Muscle layer of duodenum (tissue), 2 donors: ENCODE data around the gene EIF4E1B.

Experiments used
- H3K27ac ChIP-seq: one replicate; pipeline ENCODE4 v1.7.0; 2013; ENCODE audit warnings: mild to moderate bottlenecking, low read length
- H3K27me3 ChIP-seq: one replicate; pipeline ENCODE4 v1.7.0; 2013; ENCODE audit warnings: low read depth, mild to moderate bottlenecking, control low read depth, low read length
- H3K36me3 ChIP-seq, 2 donors: one replicate each; pipeline ENCODE4 v1.7.0; 2013; ENCODE audit warnings: low read length in 2 of 2, control low read depth in 1 of 2, mild to moderate bottlenecking in 1 of 2; ENCODE audit not compliant: insufficient read depth in 2 of 2, control insufficient read depth in 1 of 2
- H3K4me1 ChIP-seq, 2 donors: one replicate each; pipeline ENCODE4 v1.7.0; 2013; ENCODE audit warnings: low read length in 2 of 2, mild to moderate bottlenecking in 2 of 2, control low read depth in 1 of 2, moderate library complexity in 1 of 2; ENCODE audit not compliant: insufficient read depth in 2 of 2, control insufficient read depth in 1 of 2
- H3K4me3 ChIP-seq, 2 donors: one replicate each; pipeline ENCODE4 v1.7.0; 2013; ENCODE audit warnings: low read length in 2 of 2, low read depth in 1 of 2, mild to moderate bottlenecking in 1 of 2
- H3K9me3 ChIP-seq, 2 donors: one replicate each; pipeline ENCODE4 v1.7.0; 2013; ENCODE audit warnings: low read length in 2 of 2, control low read depth in 1 of 2, mild to moderate bottlenecking in 1 of 2; ENCODE audit not compliant: control insufficient read depth in 1 of 2
- donor health status: healthy.

The EIF4E1B gene

GRCh38 chr5:176629317-176629852 is 1.1 kb upstream of the EIF4E1B start:
- Histone ChIP-seq H3K36me3 (no peaks in the 10 kb centered on the region), H3K4me3 (peak overlapping the region in 1 of 2 donors; percentile 57), H3K9me3 (no peaks in the 10 kb centered on the region), H3K27ac (no peak overlapping the region), H3K27me3 (peaks cover 50% of the 10 kb centered on the region), H3K4me1 (peaks cover 0 to 17% of the 10 kb centered on the region in 2 donors)

GRCh38 chr5:176630681-176631222 is 277 bp downstream of the EIF4E1B start:
- Histone ChIP-seq H3K4me3 (peak overlapping the region in 1 of 2 donors; percentile 57), H3K27ac (no peak overlapping the region), H3K36me3 (no peaks in the 10 kb centered on the region), H3K27me3 (peaks cover 50% of the 10 kb centered on the region), H3K4me1 (peaks cover 0 to 17% of the 10 kb centered on the region in 2 donors), H3K9me3 (no peaks in the 10 kb centered on the region)

- Histone ChIP-seq H3K4me1 (peaks cover 0 to 17% of the 10 kb centered on the region in 2 donors), H3K9me3 (no peaks in the 10 kb centered on the region), H3K27ac (no peak overlapping the region), H3K4me3 (no peak overlapping the region), H3K36me3 (no peaks in the 10 kb centered on the region), H3K27me3 (peaks cover 43% of the 10 kb centered on the region)
These were observed 1.1 kb downstream of the EIF4E1B start for GRCh38 chr5:176631383-176632200.

GRCh38 chr5:176632745-176633144 is 2.3 kb downstream of the EIF4E1B start:
- Histone ChIP-seq H3K36me3 (no peaks in the 10 kb centered on the region), H3K9me3 (no peaks in the 10 kb centered on the region), H3K27me3 (peaks cover 35% of the 10 kb centered on the region), H3K4me3 (no peak overlapping the region), H3K4me1 (peaks cover 0 to 17% of the 10 kb centered on the region in 2 donors), H3K27ac (no peak overlapping the region)

GRCh38 chr5:176633598-176633997 is 3.1 kb downstream of the EIF4E1B start:
- Histone ChIP-seq H3K4me3 (no peak overlapping the region), H3K4me1 (peaks cover 0 to 17% of the 10 kb centered on the region in 2 donors), H3K27ac (no peak overlapping the region), H3K36me3 (no peaks in the 10 kb centered on the region), H3K27me3 (peaks cover 27% of the 10 kb centered on the region), H3K9me3 (no peaks in the 10 kb centered on the region)

GRCh38 chr5:176636426-176636825 is 6.0 kb downstream of the EIF4E1B start:
- no peak overlapping the region for H3K4me3 ChIP-seq
- H3K9me3 ChIP-seq, result no peaks in the 10 kb centered on the region
- H3K36me3 ChIP-seq, result no peaks in the 10 kb centered on the region
- no peaks in the 10 kb centered on the region for H3K4me1 ChIP-seq
- no peak overlapping the region for H3K27ac ChIP-seq
- H3K27me3 ChIP-seq, result peaks cover under 1% of the 10 kb centered on the region

GRCh38 chr5:176637556-176637955 is 7.1 kb downstream of the EIF4E1B start:
- H3K27me3 ChIP-seq, result no peaks in the 10 kb centered on the region
- H3K27ac ChIP-seq, result no peak overlapping the region
- H3K9me3 ChIP-seq, result no peaks in the 10 kb centered on the region
- no peak overlapping the region for H3K4me3 ChIP-seq
- no peaks in the 10 kb centered on the region for H3K4me1 ChIP-seq
- H3K36me3 ChIP-seq, result no peaks in the 10 kb centered on the region

- no peak overlapping the region for H3K27ac ChIP-seq
- no peaks in the 10 kb centered on the region for H3K27me3 ChIP-seq
- no peaks in the 10 kb centered on the region for H3K9me3 ChIP-seq
- no peak overlapping the region for H3K4me3 ChIP-seq
- no peaks in the 10 kb centered on the region for H3K36me3 ChIP-seq
- no peaks in the 10 kb centered on the region for H3K4me1 ChIP-seq
These were observed 8.0 kb downstream of the EIF4E1B start for GRCh38 chr5:176638437-176638836.

- Histone ChIP-seq H3K9me3 (no peaks in the 10 kb centered on the region), H3K4me3 (no peak overlapping the region), H3K4me1 (no peaks in the 10 kb centered on the region), H3K36me3 (no peaks in the 10 kb centered on the region), H3K27me3 (no peaks in the 10 kb centered on the region), H3K27ac (no peak overlapping the region)
These were observed 8.7 kb downstream of the EIF4E1B start for GRCh38 chr5:176639208-176639607.

GRCh38 chr5:176639981-176640380 is 9.5 kb downstream of the EIF4E1B start:
- no peaks in the 10 kb centered on the region for H3K4me1 ChIP-seq
- H3K36me3 ChIP-seq, result no peaks in the 10 kb centered on the region
- H3K27ac ChIP-seq, result no peak overlapping the region
- H3K9me3 ChIP-seq, result no peaks in the 10 kb centered on the region
- no peaks in the 10 kb centered on the region for H3K27me3 ChIP-seq
- no peak overlapping the region for H3K4me3 ChIP-seq

GRCh38 chr5:176640616-176641015 is 10.1 kb downstream of the EIF4E1B start:
- no peak overlapping the region for H3K4me3 ChIP-seq
- no peak overlapping the region for H3K27ac ChIP-seq
- no peaks in the 10 kb centered on the region for H3K9me3 ChIP-seq
- H3K27me3 ChIP-seq, result no peaks in the 10 kb centered on the region
- H3K4me1 ChIP-seq, result no peaks in the 10 kb centered on the region
- H3K36me3 ChIP-seq, result no peaks in the 10 kb centered on the region
